Dermis blood vessel endothelial cell (primary cell): ENCODE measurements around the gene RTP2. TPM values are rescaled to one million over a fixed set of nuclear protein-coding genes. Genes with fewer than 3 reads are reported as not detected.

Experiments
- DNase-seq: peaks from one replicate; pipeline ENCODE4 v3.0.0; 2010
- total RNA-seq: library from RNA; depleted of rRNA; stranded (reverse); fragments of >200 nt; gene quantifications from 2 replicates; pipeline ENCODE4 v1.2.3, GENCODE V29; 2014

RTP2 gene
- total RNA-seq, 1 donor from 2014 or later, result not detected

DNA sequence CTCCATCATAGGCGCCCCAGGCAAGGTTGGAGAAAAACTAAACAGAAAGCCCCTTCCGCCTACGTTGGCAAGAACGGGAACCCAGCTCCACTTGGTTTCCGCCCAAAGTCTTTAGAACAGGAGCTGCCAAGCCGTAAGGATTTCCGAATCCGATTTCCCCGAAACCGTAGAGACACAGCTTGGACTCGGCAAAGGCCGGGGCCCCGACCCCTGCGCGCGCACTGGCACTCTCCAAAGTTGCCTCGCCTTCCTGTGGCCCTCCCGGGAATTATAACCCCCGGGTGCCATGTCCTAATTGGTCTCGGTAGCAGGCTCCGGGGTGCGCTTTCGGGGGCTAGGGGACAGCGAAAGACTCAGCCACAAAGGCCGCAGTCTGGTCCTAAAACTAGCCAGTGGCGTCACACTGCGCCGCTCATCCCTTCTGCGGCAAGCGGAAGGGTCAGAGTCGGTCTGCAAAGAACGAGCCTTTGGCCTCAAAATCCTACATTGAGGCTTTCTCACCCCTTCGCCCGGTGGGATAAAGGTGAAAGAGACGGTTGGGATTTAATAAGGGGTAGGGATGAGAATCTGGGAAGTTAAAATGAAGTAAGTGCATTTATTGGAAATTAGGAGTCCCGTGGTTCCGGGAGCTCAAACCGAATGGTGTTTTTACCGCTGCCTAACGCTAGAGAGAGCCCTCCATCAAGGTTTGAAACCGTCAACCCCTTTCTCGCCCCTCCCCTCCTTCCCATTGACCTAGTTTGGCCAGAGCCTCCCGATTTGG lies 36.2 kb upstream of the RTP2 start:
- peak; percentile 94 for DNase-seq

DNA sequence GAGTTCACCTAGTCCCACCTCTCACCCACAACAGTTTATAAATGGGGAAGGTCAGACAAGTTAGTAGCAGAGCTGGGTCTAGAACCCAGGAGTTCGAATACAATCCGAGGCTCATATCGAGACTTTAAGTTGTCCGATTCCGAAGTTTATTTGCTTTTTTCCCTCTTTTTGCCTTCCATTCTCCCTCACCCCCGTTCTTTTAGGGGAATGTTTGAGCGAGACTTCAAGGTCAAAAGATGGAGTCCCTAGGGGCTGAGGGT lies 35.6 kb upstream of the RTP2 start:
- no peak for DNase-seq

DNA sequence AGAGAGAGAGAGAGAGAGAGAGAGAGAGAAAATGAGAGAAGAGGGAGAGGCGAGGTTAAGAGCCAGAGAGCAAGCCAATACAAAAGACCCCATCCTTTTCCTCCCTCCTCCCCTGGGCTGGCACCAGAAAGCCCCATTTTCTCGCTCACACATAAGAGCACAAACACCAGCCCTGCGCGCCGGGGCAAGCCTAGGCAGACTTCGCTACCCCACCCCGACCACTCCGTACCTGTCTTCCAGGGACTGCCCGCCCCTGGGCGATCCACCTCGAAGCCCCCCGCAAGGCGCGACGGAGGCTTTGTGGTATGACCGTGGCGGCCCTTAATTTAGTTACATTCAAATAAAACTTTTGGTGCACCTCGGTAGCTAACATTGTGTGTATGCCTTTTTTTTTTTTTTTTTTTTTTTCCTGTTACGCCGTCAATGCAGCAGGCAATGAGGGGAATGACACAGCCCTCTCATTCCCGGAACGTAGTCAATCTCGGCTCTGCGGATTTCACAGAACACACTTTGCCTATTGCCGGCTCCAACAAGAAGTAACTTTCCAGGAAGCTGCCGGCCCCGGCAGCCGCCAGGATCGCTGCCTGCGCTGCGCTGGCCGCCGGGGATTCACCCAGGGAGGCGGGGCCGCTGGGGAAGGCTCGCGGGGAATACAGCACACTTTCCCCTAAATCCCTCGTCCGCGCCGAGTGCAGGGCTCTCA lies 35.2 kb upstream of the RTP2 start:
- DNase-seq, result peak; percentile 78

DNA sequence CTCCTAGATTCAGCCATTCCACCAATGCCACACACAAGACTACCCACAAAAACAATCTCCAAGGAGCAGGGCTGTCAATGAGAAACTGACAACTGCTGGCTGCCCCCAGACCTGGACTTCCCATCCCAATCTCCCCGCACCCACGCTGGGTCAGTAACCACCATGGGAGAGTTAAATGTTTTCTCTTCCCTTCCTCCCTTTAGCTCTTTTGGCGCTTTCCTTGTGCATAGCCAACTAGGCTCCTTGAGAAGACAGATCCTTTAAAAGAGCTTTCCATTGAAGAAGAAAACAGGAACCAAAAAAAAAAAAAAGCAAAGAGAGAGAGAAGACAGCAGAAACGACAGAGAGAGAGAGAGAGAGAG lies 34.6 kb upstream of the RTP2 start:
- no peak for DNase-seq

DNA sequence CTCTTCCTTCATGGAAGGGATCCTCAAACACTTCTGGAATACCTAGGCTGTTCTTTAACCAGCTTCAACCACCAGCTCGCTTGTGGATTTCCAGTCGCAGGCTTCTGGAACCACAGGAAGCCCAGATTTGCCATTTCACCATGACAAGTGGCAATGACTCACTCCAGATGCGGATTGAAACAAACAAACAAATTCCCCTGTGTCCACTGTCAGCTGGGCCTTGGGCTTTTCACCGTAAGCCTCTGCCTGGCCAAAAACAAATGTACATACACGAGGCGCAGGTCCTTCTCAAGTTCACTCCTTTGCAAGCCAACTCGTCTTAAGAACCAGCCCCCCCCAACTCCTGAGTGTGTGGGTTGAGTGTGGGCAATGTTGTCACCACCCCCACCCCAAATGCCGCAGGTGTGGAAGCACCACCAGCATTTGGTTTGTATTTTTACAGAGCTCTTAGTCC lies 34.1 kb upstream of the RTP2 start:
- peak; percentile 49 for DNase-seq

DNA sequence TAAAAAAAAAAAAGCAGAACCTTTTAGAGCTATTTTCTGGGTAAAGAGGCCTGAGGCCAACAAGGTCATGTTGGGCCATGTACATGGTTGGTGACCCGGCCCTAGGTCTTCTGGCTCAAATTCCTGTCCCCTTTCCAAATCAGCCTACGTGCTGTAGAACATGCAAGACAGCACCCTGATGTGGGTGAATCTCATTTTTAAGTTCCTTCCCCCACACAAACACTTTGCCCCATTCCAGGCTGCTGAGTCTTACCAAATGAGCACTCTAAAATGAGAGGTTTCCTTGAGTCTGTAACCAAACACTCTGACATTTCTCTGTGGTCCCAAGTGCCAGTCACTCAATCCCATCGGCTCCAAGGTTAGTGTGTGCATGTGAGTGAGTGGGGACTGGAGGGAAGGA lies 33.5 kb upstream of the RTP2 start:
- DNase-seq, result no peak

DNA sequence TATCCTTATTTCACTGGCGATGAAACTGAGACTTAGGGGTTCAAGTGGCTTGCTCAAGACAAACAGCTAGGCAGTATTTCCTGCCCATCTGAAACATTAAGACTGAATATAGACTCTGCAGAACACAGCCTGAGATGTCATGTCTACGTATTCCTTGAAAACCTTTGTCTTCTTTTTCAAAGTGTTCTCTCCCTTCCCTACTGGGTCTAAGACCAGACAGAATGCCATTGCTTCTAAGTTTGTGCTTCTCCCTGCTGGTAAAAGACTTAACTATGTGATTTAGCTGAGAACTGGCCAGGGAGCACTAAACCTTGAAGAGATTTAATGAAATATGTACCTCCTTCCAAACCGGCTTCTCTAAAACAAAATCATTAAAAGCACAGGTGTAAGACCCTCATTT lies 33.0 kb upstream of the RTP2 start:
- no peak for DNase-seq

DNA sequence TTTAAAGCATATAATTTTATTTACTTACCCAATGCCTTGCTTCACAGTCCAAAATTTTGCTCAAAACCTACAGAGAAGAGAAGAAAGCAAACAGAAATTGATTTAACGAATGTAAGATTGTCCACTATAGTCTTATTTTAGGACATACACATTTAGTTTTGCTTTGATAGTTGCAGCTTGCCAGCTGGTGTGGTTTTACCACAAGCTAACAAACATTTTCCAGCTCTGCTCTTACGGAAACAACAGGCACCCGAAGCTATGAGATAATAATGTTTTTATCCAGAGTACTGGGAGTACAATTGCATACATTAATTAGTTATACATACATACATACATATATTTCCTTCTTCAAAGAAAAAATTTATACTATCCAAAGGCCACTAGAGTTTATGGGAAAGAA lies 32.5 kb upstream of the RTP2 start:
- DNase-seq, result no peak

DNA sequence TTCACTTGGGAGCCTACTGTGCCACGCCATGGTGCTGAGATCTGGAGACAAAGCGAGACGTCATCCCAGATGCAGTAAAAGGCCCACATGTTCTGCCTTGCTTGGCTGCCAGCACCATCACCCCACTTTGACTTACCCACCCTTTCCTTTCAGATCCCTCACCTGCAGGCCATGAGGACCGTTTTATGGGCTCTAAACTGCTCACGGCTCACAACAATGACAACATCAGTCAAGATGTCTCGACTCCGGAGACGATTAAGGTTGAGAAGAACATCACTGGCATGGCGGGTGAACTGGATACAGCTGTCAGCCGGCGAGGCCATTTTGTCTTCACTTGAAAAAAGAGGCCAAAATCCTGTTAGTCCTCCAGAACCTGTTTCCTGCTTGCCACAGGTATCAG lies 31.0 kb upstream of the RTP2 start:
- DNase-seq, result no peak

DNA sequence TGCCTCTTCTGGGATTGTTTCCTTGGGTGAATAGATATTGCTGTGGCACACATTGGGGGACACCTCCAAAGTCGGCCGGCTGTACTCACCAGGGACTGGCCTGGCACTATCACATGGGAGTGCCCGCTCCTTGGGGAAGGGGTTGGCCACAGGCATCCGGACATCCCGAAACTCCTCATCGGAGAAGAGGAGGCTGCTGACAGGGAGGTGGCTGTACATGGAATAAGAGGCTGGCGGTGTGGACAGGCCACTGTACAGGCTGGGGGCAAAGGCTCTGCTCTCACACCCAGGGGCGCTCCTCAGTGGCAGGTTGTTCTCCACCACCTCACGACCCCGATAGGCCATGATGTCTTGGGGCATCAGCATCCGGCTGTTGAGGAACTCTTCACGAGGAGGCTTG lies 27.2 kb upstream of the RTP2 start:
- no peak for DNase-seq

DNA sequence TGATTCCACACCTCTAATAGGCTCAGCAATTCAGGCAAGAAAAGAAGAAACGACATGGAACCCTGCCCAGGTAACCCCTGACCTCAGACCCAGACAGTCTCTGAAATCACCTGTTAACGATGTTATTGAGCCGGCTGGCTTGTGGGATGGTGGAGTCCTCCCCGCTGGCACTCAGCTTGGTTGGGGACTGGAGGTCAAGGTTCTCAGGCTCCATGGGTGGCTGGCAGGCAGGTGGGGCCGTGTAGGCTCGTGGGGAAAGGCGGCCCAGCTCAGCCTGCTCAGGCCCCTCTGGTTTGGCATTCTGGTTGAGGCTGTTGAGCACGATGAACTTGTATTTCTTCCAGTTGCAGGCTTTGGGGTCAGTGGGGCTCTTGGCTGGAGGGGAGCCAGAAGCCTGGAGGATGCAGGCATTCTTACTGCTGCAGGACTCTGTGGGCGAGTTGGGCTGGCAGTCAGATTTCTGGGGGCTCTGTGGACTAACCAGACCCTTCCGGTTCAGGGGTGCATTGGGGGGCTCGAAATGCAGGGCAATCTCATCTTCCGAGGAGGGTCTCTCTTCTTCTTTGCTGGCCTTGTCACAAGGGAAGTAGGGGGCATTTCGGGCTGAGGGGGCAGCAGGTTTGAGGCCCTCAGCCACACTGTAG lies 26.7 kb upstream of the RTP2 start:
- no peak for DNase-seq

DNA sequence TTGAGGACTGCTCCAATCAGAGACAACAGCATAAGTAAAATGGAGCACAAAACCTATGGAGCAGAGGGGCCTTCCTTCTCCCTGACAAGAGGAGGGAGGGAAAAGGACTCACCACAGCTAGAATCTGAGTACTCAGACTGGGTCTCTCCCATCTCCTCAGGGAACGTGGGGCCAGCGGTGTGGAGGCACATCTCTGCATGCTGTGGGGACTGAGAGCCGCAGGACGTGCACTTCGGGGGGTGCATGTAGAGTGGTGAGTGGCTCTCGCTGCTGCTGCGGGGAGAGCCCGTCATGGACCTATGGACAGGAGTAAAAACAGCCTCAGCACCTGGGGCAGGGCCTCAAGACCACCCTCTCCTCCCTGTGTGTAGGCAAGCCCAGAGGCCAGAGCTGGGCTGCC lies 25.9 kb upstream of the RTP2 start:
- no peak for DNase-seq

DNA sequence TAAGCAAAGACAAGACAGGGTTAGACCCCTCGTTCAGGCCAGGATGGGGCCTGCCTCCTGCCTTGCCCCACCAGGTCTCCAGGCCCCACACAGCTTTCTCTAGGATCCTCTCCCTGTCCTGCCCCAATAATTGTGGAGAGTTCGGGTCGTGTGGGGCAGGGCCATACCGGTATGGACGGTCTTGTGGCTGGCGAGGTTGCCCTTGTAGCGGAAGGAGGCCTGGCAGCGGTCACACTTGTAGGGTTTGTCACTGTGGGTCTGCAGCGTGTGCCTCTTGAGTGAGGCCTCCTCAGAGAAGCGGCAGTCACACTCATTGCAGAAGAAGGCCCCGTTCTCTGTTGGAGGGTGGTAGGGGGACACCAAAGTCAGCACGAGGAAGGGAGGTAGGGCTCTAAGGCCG lies 24.2 kb upstream of the RTP2 start:
- DNase-seq, result no peak

DNA sequence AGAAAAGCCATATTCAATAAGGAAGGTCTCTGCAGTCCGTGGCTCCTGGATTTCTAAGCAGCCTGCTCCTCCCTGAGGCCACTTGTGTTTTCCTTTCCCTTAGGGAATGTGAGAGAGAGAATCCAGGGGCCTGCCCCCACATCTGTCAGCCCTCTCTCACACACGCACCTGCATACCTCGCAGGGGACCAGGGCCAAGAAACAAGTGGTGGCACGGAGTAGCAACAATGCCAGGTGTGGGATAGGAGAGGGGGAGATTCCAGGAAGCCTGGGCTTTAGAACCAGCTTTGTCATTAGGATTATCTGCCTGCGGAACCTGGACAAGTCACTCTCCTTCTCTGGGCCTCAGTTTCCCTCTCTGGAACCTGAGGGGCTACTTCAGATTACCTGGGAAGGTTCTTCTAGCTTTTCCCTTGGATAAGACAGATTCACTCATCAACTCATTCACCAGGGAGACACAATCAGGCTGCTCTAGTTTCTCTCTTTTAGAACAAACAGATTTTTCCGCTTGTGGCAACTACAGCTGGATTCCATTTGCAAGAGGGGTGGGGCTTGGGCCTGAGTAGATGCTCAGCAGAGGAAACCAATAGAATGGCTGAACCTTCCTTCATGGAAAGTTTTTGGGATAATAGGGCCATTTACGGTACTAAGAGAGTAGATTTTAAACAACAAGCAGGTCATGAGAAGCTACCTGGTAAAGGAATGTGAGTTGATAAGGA lies 23.5 kb upstream of the RTP2 start:
- DNase-seq, result no peak

DNA sequence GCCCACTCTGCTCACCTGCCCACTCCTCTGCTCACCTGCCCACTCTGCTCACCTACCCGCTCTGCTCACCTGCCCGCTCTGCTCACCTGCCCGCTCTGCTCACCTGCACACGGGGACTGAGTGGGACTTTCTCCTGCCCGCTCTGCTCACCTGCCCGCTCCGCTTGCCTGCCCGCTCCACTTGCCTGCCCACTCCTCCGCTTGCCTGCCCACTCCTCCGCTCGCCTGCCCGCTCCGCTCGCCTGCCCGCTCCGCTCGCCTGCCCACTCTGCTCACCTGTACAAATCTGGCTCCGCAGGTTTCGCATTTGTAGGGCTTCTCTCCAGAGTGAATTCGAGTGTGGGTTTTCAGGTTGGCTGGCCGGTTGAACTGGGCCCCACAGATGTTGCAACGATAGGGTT lies 22.9 kb upstream of the RTP2 start:
- DNase-seq, result no peak

DNA sequence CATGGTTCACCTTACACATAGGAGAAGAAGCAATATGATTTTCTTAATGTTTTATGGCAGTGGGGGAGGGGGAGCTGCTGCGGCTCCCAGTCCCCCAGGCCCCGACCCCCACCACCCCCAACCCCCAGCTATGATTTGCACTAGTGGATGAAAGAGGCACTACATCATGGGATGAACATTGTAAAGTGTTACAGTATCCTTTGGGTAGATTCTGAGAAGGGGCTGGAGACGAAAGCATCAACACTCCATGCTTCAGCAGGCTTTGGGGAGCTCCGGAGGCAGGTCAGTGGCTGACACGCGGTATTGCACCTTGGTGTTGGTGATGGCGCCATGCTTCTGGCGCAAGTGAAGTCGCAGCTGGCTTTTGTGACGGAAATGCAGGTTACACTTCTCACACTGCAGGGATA lies 19.9 kb upstream of the RTP2 start:
- DNase-seq, result no peak

DNA sequence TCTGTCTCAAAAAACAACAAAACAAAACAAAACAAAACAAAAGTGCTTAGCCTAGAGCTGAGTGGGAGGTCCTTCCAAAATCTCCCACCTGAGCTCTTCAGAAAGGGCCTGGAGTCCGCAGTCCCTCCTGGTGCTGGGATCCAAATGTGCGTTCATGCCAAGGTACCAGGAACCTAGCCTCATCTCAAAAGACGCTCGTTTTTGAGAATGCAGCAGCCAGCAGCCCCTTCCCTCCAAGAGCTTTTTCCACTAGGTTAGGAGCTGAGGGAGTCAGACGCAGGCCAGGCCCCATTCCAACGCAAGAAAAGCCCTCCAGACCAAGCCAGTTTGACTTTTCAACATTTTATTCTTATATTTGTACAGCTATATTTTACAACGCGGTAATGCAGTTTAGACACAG lies 18.7 kb upstream of the RTP2 start:
- no peak for DNase-seq

DNA sequence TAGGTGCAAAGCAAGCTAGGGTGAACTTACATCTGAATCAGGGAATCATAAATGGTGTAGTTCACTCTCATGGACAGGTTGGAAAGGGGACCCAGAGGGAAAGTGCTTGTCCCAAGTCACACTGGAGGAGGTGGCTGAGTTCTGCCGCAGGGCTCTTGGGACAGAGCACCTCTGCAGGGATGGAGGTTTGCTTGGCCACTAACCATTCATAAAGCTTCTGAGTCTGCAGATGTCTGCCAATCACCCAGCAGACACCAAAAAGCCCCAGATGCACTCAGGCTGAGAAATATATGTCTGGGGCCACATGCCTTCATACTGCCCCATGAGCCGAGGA lies 17.9 kb upstream of the RTP2 start:
- DNase-seq, result no peak

DNA sequence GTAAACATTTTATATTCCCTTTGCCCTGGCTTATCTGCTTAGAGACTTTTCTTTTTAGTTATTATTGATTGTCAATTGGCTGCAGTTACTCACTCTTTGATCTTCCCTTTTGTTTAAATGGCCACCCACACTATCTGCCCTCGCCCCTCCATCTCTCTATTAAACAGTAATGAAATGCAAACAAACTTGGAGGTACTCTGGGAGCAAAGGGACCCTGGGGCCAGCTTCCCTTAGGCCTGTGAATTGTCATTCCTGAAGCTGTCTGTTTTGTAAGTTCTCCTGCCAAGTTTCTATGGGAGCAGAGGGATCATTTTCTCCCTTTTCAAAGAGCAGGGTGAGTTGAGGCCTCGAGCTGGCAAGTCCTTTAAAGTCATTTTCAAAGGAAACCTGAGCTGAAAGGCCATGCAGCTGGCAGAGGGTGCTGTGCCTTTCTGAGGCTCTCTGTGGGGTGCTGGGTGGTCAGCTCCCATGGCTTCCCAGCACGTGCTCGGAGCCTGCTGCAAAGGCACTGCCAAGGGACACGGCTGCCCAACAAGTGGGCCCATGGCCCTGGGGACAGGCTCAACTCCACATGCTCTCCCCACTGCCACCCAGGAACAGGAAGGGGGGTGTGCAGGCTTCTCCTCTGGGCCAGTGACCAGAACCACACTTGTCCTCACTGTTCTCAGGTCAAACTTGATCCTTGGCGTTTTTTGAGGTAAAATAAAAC lies 17.4 kb upstream of the RTP2 start:
- DNase-seq, result no peak

DNA sequence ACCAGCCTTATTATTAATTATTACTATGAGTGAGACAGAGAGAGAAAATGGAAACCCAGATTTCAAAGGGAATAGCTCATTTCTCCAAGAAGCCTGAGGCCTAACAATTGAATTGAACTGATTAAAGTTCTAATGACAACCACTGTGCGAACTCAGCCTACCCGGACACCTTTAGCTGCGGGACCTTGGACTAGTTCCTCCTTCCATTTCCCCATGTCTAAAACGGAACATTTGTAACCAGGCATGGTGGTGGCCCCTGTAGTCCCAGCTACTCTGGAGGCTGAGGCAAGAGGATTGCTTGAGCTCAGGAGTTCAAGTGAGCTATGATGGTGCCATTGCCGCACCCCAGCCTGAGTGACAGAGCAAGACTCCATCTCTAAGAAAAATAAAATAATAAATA lies 16.4 kb upstream of the RTP2 start:
- DNase-seq, result no peak

DNA sequence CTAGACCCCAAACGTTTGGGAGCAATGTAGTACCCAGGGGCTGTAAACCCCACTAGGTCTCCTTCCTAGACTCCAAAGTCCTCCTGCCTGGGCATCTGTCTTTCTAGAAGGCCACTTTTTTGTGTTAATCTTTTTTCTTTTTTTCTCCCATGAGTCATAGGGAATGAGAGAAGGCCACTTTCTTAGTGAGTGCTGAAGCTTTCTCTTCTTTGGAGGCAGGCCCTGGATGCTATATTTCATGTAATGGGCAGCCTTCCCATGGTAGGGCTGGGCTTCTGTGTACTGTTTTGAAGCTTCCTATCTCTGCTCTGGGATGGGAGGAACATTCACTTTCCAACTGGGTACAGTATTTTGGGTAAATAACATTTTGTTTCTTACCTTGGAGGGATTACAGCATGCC lies 15.2 kb upstream of the RTP2 start:
- DNase-seq, result no peak

DNA sequence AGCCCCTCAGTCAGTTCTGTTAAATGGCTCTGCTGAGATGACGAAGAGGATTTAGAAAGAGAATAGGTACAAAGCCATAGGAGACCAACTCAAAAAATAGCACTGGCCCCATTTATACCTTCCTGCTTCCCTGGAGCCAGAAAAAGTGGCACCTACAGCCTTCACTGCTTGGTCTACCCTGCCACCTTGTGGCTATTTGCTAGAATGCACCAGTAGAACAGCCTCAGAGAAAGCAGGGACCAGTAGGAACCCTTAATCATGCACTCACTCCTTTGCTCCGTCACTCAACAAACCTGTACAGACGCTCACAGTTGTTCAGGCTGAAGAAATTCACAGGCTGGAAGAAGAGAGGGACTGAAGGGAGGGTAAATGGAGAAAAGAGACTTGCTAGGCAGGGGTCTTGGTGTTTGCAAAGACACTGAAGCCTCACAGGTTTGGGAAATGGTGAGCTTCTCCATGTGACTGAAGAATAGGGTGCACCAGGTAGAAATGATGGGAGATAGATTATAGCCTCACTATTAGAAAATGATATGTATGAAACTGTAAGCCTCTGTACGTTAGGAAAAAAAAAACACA lies 12.1 kb upstream of the RTP2 start:
- peak; percentile 85 for DNase-seq

DNA sequence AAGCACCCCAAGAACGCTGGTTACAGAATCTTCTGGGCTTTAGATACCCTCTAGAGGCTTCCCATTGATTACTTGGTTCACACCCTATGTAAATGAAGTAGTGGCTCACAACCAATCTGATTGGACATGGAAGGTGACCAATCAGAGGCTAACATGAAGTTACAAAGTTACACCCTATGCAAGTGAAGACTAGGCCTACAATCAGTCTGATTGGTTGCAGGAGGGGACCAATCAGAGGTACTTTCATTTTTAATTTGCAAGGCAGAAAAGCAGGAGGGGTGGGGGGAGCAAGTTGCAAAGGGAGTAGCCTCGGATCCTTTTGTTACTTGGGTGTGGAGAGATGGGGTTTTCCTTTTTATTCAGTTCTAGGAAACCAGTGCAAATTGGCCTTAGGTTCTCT lies 11.1 kb upstream of the RTP2 start:
- DNase-seq, result peak; percentile 60
